OCI-M2 (cell line): Measurements from ENCODE around the gene AMDHD1.
"Not testable (repeated sequence)": the region's sequence is repeated elsewhere in the genome, so short reads cannot be mapped to it uniquely, and the experiment has no call there.

Source experiments
- DNase-seq: peaks from one replicate; lab custom pipeline; 2025; ENCODE audit not compliant: unreplicated experiment; lab: John Stamatoyannopoulos, UW

Gene AMDHD1

DNA sequence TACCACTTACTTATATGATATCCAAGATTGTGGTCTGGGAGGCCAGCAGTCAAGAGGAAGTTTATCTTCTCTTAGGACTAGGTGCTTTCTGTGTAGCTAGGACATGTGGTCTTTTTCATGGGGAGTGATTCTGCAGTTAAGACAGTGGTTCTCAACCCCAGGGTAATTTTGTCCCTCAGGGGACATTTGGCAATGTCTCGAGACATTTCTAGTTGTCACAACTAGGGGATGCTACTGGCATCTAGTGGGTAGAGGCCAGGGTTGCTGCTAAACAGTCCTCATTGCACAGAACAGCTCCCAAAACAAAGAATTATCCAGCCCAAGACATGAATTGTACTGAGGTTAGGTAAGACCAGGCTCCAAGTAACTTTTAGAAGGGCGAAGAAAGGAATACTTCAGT is 20.0 kb downstream of the AMDHD1 start:
- no peak for DNase-seq

DNA sequence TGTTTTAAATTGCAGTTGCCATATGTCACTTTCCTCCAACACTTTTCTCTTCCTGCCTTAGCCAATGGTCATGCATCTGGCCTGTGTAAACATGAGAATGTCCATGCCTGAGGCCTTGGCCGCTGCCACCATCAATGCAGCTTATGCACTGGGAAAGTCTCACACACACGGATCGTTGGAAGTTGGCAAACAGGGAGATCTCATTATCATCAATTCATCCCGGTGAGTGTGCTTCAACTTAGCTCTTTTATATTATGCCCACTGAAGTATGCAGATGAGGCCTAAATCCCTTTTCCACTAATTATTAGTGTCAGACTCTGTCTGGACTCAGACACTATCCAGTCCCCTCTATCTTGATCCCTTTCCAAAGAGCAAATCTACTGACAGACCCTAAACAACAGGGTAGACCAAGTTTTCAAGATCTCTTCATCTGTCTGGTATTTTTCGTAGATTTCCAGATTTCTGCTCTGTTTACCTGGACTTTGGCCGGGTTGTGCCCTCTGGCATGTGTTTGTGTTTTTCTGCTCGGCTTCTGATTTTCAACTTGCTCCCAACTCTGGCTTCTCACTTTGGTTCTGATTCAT is 23.2 kb downstream of the AMDHD1 start:
- DNase-seq: no peak

DNA sequence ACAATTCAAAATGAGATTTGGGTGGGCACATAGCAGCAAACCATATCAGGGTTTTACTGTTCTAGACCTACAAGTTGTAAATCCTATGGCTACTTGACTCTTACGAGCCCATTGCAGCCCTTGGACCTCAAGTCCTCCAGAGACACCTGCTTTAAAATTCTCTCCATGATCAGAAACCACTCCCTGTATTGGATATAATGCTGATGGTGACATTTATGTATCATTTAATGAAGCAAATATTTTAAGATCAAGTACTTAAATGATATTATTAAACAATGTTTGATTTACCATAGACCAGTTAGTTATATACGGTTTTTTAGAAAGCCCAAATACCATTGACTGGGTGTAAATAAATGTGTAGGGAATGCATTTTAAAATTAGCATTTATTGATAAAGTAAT is 24.2 kb downstream of the AMDHD1 start:
- DNase-seq: no peak

DNA sequence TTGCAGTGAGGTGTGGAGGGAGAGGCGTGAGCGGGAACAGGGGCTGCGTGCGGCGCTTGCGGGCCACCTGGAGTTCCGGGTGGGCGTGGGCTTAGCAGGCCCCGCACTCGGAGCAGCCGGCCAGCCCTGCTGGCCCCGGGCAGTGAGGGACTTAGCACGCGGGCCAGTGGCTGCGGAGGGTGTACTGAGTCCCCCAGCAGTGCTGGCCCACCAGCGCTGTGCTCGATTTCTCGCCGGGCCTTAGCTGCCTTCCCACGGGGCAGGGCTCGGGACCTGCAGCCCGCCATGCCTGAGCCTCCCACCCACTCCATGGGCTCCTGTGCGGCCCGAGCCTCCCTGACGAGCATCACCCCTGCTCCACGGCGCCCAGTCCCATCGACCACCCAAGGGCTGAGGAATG is 26.0 kb downstream of the AMDHD1 start:
- DNase-seq: not testable (repeated sequence)

DNA sequence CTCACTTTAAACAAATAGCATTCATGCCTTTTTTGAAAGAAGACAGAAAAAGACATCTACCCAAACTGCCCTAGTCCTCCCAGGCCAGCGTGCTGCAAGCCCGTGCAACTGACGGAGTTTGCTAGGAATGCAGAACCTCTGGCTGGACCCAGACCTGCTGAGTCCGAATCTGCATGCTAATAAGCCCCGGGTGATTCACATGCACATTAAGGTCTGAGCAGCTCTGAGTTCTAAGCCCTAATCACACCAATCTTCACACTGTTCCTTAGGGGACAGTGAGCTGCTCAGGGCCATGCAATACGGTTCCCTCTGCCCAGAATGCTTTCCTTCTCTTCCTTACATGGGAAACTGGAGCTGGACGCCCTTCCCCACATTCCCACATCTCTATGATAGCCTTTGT is 27.8 kb downstream of the AMDHD1 start:
- no peak for DNase-seq

- DNase-seq: no peak
Measured at GRCh38 chr12:95972832-95973456, 29.8 kb downstream of the AMDHD1 start.

GRCh38 chr12:95974358-95974757 is 31.2 kb downstream of the AMDHD1 start:
- DNase-seq: no peak

DNA sequence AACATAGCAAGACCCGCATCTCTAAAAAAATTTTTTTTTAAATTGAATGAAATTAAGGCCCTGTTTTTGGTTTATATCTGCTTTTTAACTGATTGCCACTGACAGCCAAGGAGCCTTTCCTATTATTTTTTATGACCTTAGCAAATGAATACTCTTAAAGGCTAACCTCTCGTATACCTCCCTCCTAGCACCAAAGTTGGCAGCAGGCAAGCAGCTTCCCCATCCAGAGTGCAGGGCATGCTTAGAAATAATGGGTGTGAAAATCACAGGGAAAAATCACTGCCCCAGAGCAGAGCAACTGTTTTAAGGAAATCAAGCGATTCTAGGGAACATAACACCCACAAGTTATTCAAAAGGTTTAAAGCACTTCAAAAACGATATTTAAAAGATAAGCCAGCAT is 32.4 kb downstream of the AMDHD1 start:
- no peak for DNase-seq

DNA sequence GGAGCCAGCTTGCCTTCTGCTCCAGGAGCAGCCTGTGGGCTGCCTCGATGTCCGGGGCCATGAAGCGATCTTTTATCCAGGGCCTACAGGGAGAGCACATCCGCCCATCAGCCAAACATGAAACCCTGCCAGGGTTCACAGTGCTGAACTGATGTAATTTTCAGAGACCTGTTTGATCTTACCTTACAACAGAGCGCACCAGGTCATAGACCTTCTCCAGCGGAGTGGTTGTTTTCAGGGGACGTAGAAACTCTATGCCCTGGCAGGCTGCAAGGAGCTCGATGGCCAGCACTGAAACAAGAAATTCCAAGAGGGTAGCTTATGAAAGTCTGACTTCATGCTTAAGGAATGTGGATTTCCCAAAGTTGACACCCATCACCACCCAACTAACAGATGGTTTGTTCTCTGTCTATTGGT is 33.3 kb downstream of the AMDHD1 start:
- DNase-seq: no peak

- DNase-seq: no peak
Measured at GRCh38 chr12:95977764-95978305, 34.7 kb downstream of the AMDHD1 start.

DNA sequence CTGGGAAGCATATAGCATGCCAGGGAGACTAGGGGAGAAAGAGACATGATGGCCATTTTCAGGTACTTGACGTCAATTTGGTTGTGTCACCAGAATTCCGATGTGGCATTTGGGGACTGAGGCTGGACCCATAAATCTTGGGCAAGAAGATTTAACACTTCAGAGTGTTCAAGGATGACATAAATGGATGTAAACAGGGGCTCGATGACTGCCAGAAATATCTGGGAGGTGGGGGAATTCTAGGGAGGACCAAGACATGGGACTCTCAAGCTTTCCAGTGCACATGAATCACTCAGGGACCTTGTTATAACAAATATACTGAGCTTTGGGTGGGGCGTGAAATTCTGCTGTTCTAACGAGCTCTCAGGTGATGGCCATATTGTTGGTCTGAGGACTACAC is 35.2 kb downstream of the AMDHD1 start:
- no peak for DNase-seq

GRCh38 chr12:95978774-95979173 is 35.6 kb downstream of the AMDHD1 start:
- no peak for DNase-seq

GRCh38 chr12:95980437-95980836 is 37.3 kb downstream of the AMDHD1 start:
- no peak for DNase-seq

DNA sequence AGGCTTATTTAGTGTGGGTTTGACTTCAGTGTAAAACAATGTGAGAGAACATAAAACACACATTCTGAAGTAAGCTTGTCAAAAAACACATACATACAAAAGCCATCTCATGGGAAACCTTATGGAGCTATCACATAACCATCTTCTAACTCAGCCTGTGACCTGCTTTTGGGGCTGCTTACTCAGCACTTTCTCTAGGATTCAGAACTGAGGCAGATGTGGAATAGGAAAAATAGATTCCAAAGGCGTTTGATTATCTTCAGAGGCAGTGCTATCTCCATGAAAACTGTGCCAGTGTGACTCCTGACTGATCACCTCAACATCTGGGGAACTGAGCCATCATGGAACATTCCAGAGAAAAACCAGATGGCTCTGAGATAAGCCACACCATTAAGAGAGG is 39.5 kb downstream of the AMDHD1 start:
- DNase-seq: no peak

DNA sequence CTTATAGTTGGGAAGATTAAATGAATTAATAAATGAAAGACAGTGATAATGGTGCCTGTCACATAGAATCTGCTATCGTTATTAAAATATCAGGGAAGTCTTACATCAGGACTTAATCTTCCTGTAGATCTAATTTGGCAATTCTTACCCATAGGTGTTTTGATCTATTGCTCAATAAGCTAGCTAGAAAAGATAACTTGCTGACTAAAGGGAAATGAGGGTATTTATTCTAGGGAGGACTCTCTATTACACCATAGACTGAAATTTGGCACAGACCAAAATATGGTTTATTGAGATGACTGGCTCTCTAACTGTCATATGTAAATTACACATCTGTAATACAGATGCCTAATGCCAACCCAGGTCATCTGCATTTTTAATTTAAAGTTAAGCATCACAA is 41.6 kb downstream of the AMDHD1 start:
- DNase-seq: no peak

DNA sequence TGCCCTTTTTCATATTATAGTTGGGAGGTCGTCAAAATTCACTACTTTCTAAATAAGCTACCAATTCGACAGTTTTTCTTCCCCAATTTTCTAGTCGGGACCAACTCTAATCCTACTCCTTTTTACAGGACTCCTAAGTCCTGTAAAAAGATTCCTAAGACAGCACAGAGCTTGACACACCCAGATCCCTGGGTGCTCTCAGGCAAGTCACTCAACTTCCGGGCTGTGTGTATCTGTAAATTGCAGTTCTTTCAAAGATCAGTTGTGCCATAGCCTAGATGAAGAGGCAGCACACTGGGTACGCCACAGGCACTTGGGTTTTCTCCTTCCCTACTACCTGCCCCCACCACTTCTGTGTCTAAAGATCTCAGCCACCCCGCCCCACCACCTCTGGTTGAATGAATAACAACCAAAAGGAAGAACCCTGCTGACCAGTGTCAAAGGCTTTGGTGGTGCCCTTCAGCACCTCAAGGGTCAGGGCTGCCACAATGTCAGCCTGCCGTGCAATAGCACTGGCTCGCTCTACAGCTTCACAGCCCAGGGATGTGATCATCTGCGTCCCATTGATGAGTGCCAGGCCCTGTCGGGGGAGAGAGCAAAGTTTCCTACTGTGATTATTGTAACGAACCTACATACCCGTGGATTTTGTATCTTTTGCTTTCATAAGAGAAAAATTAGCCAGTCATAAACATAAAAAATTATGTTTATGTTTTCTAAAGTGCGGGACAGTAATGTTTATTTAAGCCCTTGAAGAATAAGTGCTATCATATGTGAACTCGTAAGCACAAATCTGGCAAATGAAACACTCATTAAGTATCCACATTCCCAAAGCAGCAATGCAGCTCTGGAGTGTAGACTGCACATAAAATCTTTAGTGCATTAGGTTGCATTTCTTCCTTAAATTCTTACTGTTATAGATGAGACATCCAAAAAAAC is 43.8 kb downstream of the AMDHD1 start:
- DNase-seq: no peak

GRCh38 chr12:95988506-95989275 is 45.6 kb downstream of the AMDHD1 start:
- DNase-seq: no peak

- no peak for DNase-seq
Measured at GRCh38 chr12:95989504-95990123, 46.5 kb downstream of the AMDHD1 start.

DNA sequence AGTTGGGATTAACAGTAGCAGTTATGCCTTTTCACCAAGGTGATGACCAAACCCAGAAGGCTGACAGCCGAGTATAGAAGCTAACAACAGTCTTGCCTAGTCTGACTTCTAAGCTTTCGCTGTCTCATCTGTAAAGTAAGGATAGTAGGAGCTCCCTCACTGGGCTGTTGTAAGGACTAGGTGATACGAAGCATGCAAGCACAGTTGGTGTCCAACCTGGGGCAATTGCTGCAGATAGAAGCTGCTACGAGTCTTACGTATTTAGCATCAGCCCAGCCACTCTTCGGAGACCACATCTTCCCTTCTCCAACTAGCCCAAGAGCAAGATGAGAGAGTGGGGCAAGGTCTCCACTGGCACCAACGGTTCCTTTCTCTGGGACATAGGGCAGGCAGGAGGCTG is 47.0 kb downstream of the AMDHD1 start:
- no peak for DNase-seq

GRCh38 chr12:95993907-95994306 is 50.8 kb downstream of the AMDHD1 start:
- DNase-seq: no peak

DNA sequence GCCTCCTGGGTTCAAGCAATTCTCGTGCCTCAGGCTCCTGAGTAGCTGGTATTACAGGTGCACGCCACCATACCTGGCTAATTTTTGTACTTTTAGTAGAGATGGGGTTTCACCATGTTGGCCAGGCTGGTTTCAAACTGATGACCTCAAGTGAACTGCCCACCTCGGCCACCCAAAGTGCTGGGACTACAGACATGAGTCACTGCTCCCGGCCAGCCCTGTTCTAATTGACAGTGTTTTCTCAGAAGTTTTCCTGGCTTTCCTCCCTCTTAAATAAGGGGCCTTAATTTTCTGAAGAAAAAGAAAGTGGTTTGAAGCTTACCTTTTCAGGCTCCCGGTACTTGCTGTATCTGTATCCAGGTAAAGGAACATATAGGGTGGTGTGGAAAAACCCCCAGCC is 51.3 kb downstream of the AMDHD1 start:
- DNase-seq: no peak
